HG02678 (cell line): ENCODE data around the gene FNDC1.

ENCODE experiments used
- ATAC-seq: cut with Tn5 transposase; IDR thresholded peaks from one replicate; pipeline ENCODE4 v1.9.1; 2021; ENCODE audit warnings: mild to moderate bottlenecking, moderate library complexity; ENCODE audit not compliant: unreplicated experiment

Gene FNDC1

DNA sequence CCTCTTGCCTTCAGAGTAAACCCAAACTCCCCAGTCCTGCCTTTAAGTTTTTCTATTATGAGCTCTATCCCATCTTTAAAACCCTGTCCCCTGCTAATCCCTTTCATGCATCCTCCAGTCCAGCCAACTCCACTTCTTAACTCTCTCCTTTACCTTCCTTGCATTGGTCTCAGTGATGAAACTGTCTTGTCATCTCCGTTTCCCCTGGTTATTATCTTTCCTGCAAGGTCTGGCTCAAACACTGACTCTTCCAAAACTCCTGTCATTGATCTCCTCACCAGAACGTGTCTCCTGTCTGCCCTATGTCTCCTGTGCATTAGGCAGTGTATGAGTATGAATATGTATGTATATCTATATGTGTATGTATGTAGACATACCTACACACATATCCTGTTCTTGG lies 11.8 kb upstream of the FNDC1 start:
- no peak for ATAC-seq

DNA sequence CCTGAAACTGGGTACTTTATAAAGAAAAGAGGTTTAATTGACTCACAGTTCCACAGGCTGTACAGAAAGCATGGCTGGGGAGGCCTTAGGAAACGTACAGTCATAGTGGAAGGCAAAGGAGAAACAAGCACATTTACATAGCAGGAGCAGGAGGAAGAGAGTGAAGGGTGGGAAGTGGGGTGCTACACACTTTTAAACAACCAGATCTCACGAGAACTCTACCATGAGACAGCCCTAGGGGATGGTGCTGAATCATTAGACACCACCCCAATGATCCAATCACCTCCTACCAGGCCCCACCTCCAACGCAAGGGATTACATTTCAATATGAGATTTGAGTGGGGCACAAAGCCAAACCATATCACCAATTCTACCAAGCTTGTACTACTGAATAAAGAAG lies 7.4 kb upstream of the FNDC1 start:
- no peak for ATAC-seq

DNA sequence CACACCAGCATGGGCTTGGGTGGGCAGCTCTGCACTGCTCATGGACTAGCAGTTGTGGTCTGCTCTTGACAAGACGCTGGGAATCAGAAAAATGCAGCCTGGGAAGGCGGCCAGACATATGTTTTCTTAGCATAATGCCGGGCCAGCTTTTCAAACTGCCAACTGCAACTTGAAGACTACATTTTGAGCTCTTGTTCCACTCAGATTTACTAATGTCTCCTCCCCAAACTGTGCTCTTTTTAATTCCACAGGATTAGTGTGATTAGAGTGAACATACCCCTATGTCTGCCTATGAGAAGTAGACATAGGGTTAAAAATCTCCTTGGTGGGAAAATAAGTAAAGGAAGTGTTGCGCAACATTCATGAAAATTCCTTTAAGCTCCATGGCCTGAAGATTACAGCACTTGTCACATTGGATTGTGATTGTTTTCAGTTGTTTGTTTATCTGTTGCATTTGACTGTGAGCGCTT lies 5.3 kb upstream of the FNDC1 start:
- no peak for ATAC-seq

DNA sequence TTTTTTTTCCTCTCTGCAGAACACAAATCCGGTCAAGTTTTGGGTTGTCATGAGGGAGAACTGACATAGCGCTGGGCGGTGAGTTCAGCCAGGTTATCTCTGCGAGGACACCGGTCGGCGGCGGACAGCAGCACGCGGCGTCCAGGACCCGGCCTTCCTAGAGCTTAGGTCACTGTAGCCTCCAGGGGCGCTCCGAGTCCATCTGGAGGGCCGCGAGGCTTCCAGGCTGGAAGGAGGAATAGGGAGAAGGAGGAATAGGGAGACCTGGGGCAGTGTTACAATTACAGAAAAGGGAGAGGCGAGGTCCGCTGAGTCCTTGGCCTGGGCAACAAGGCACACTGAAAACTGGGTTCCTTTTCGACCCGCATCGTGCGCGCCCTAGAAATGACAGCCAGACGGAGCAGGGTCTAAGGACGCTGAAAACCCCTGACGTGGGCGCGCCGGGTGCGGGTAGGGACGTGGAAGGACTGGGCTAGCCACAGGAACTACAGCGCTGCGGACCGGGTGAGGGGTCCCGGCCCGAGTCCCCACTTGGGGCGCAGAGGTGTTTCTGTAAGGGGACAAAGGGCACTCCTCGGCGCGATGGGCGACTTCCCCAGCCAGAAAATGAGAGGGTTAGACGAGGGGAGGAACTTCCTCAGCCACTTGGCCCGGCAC lies 536 bp upstream of the FNDC1 start:
- ATAC-seq = no peak

GRCh38 chr6:159169557-159170332 lies 545 bp downstream of the FNDC1 start:
- ATAC-seq = peak; percentile 27

DNA sequence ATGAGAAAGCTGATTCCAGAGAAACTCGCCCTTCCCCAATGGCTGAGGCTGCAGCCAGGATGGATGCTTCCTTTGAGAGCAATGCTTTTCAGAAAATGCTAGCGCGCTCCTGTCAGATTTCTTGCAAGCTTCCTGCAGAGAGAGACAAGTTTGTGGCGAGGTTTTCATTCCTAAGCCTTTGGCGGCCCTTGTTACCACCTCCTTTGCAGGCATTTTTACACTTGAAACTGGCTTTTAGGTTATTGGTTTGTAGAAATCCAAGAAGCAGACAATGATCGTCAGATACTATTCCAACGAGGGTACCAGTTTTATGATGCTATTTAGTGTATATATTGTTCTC lies 1.1 kb downstream of the FNDC1 start:
- no peak for ATAC-seq

DNA sequence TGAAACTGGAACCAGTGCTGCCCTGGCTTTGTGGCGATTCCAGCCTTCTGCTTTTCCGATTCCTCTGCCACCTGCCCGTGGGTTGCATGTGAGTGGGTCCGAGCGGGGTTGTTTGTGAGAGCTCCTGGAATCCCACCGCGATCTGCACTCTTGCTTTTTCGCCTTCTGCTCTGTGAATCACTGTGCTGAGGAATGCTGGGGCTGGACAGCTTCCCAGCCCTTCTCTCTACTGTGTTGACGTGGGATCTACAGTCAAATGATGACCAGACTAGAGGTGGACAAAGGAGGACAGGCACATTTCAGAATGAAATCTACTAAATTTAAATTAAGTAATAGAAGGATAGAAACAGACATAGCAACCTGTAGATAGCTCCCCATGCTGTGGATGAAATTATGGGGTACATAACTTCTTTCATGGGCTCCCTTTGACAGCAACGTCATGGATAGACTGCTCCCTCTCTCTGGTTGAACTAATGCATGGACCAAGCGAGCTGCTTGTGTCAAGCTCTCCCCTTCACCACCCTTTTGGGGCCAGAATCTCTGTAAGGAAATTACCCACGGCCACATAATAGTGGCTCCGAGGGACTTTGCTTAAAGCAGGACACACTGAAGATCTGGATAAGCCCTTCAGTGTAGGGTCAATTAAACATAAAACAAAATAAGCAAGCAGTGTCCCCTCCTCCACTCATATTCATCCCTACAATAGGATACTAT lies 2.0 kb downstream of the FNDC1 start:
- no peak for ATAC-seq

DNA sequence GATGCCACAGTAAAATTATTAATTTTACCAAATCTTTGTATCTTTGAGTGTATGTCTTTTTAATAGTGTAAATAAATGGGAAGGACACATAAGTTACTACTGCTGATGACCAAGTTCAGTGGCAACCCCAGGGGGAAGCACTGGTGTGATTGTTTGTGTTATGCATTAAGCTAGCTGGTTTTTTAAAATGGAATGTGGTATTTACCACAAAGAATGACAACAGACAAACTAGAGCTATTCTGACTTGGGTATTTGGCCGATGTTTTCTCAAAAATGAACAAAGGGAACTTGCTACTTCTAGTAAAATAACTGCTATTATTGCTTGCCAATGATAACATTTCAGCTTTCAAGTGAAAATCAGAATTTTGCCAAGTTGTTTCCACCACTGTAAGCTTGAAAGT lies 2.9 kb downstream of the FNDC1 start:
- ATAC-seq = no peak

DNA sequence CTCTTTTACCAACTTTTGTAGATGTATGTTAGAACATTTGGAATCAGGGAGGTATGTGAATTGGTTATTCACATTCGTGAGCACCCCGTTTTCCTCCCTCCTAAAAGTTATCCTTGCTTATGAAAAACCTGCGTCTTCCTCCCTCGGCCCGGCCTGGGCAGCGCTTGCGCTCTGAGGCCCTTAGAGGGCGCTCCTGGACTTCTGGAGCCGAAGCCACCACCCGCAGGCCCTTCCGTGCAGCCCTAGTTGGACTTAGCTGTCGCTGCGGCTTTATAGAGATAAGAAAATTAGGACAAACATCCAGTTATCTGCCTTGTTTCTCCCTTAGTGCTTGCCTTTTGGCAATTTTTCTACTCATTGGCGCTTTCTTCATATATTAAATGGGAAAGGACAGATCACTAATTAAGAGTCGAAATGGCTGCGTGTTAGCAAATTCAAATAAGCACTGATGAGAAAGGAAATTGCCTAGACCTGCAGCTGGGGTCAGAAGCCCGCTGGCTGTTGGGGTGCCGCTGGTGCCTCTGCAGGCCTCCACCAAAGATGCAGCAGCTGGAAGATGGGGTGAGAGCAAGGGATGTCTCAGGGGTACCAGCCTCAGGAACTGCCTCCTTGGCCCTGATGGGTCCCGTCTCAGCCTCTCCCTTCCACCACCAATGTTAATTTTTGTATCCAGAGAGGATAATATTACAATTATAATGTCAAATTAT lies 5.2 kb downstream of the FNDC1 start:
- peak; percentile 80 for ATAC-seq

DNA sequence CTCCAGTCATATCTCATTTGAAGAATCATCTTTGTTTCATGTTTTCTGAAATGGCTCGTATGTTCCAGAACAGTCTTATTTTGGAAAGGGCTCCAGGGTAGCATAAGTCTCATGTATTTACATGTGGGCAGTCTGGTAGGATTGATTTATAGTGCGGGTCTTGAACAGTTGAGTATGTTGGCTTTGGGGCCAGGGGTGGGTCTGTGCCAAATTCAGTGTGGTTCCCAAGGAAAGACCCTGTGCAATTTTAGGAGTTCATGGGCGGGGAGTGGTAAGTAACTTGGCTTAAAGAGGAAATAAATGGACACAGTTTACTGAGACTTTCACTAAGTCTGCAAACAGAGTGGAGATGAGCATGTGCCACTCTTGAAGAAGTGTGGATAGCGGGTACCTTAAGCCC lies 7.7 kb downstream of the FNDC1 start:
- no peak for ATAC-seq

DNA sequence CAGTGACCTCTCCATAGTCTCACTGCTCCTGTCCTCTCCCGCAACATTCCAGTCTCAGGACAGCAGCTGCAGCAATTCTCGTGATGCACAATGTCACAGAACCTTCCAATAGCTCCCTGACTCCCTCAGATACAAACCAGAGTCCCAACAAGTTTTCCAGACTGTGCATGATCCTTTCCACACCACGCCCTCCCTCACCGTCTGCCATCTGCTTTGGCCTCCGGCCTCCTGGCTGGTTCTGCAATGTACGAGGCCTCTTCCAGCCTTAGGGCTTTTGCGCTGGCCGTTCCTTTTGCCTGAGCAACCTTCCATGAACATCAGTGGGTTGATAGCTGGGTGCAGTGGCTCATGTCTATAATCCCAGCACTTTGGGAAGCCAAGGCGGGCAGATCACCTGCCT lies 9.6 kb downstream of the FNDC1 start:
- ATAC-seq = no peak

DNA sequence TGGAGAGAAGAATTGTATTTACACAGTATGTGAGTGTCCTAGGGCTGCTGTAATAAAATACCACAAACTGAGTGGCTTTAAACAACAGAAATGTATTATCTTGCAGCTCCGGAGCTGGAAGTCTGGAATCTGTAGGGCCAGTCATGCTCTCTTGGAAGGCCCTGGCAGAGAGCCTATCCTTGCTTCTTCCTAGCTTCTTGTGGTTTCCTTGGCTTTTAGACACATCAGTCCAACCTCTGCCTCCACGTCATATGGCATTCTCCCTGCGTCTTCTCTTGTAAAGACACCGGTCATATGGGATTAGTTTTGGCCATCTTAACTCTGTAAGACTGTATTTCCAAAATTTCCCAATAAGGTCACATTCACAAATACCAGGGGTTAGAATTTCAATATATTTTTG lies 10.8 kb downstream of the FNDC1 start:
- ATAC-seq = no peak

DNA sequence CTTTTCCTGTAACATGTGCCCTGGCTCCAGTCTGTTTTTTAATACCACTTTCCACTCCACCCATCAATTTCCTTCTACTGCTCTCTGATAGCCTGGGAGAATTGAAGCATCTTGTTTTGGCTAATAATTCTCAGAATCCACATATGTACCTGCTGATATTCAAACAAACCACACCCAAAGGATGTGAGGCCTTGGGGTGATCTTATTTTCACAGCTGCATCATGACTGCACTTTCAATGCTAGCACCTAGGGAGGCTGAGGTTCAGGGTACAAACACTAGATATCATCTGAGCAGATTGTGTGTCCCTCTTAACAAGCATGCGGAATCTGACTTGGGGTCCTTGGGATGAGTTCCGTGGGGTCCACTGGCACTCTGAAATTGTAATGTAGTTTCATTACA lies 12.7 kb downstream of the FNDC1 start:
- ATAC-seq = no peak

DNA sequence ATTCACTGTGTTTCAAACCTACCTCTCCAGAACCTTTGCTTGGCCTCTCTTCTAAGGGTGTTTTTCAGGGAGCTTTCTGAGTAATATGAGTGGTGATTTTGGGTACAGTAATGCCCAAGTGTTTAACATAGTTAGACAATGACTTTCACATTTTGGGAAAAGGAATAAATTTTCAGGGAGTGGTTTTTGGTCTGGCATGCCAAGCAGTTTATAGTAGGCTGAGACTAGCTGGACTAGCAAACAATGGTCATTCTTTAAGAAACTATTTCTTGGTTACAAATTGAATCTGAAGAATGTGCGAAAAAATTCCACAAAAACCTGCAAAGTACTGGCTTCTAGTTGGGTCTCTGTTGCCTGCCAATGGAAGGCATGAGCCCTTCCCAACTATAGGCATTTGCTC lies 15.4 kb downstream of the FNDC1 start:
- no peak for ATAC-seq

DNA sequence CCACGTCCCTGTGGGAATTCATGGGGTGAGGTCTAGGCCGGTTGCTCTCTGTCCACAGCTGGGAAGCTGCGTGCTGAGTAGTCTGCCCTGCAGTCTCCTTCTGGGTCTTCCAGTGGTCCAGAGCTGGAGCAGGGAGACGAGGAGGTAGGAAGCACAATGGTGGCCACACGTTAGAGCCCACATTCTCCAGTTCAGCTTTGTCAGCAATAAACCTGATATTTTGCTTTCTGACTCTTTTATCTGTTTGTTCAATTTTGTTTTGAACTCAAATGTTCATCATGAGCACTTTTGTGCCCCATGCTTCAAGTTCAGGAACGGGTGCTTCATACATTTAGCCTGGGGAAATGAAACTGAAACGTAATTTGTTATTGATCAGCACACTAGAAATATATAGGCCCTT lies 21.3 kb downstream of the FNDC1 start:
- no peak for ATAC-seq

- ATAC-seq = no peak
Observed at GRCh38 chr6:159193923-159194322, 24.7 kb downstream of the FNDC1 start.

DNA sequence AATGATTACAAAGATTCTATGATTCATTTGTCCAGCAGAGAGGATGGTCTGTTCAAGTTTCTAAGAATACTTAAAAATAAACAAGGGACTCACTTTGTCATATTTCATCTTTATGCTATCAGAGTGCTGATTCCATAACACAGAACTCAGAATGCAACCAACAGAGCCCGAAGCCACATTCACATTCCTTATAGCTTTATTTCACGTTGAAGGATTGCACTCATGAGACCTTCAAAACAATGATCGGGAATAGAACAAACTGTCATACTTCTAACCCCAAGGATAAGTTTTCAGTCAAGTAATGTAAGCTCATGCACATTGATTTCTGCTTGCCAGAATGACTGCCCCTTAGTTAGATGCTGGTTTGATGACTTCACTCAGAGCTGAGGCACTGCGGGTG lies 25.2 kb downstream of the FNDC1 start:
- no peak for ATAC-seq

GRCh38 chr6:159196430-159196975 lies 27.3 kb downstream of the FNDC1 start:
- no peak for ATAC-seq

DNA sequence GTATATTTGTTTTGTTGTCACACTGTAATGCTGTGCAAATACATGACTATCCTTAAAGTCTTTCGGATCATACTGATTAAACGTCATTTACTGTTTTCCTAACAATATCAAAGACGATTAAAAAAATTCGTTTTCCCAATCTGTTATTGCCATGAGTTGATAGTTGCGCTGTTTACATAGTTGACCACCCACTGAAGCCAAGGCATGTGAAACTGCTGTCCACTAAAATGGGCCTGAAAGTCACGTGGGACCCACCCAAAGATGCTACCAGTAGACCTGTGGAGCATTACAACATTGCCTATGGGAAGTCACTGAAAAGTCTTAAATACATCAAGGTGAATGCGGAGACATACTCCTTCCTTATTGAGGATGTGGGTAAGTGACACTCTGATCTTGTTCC lies 28.1 kb downstream of the FNDC1 start:
- no peak for ATAC-seq

DNA sequence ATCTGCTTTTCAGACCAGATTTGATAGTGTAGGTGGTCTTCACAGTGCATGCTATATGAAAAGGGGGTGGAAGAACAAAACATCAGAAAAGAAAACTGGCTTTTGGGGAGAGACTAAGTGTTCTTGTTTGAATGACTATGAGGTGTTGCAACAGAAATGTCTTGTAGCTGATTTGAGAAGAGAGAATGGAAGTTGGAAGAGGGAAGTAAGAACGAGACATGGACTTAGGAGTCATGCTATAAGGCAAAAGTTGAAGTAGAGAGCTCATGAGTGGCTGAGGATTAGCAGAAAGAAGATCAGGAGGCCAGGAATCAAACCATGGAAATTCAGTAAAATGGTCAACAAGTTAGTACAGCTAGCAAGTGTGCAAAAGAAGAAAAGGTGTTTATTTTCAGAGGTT lies 32.1 kb downstream of the FNDC1 start:
- no peak for ATAC-seq

DNA sequence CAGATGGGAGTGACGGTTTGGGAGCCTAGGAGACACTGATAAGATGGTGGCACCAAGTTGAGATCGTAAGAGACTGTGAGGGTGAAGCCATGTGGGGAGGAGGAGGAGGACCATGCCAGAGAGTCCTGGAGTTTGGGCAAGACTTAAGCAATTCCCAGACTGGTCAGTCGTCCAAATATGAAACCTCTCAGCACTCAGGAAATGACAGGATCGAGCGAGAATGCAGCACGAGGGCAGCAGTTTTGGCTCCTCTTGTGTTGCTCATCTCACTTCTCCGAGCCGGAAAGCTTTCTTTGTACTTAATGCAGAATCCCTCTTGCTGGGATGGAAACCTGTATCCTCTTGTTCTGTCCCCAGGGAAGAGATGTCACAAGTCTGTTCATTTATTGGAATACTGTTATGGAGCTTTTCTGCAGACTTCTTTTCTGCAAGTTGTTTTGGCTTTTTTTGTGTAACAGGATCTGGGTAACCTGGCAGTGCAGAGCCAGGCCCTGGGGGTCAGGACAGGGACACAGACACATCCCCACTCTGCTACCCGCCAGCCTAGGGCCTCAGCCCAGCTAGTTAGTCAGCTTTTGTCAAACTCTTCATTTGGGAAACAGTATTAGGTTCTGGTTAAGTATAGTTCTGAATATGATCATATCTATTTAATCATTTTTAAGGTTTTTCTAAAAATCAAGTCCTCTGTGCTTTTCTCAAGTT lies 34.3 kb downstream of the FNDC1 start:
- ATAC-seq = no peak
